Esophagus squamous epithelium (tissue), 5 donors: Measurements from ENCODE around the gene TRIM50. TPM values are rescaled to one million over a fixed set of nuclear protein-coding genes. Genes with fewer than 3 reads are reported as not detected.
"Not testable (repeated sequence)": the region's sequence is repeated elsewhere in the genome, so short reads cannot be mapped to it uniquely, and the experiment has no call there.

Experiments used
- DNase-seq: peaks from one replicate; lab custom pipeline; 2025; lab: John Stamatoyannopoulos, UW
- H3K27ac ChIP-seq, 4 donors: fragments of 200-600 bp; sonication (generic); one replicate each; pipeline ENCODE4 v1.5.1; 2016 to 2019; ENCODE audit warnings: mild to moderate bottlenecking in 1 of 4
- H3K27me3 ChIP-seq, 4 donors: fragments of 200-600 bp; sonication (generic); 1 replicate in 3 of 4; 2 replicates in 1 of 4; pipeline versions ENCODE4 v1.5.1 to v1.6.0; 2017 to 2021; ENCODE audit warnings: antibody characterized with exemption in 1 of 4
- H3K36me3 ChIP-seq, 3 donors: fragments of 200-600 bp; sonication (generic); one replicate each; pipeline ENCODE4 v1.5.1; 2016 to 2019
- H3K4me1 ChIP-seq, 3 donors: fragments of 200-600 bp; sonication (generic); one replicate each; pipeline ENCODE4 v1.5.1; 2017 to 2019
- H3K4me3 ChIP-seq, 4 donors: fragments of 200-600 bp; sonication (generic); 1 replicate in 3 of 4; 2 replicates in 1 of 4; pipeline ENCODE4 v1.5.1; 2016 to 2019; ENCODE audit warnings: mild to moderate bottlenecking in 2 of 4, moderate library complexity in 1 of 4
- H3K9me3 ChIP-seq, 3 donors: fragments of 200-600 bp; sonication (generic); one replicate each; pipeline ENCODE4 v1.5.1; 2016 to 2019
- CTCF ChIP-seq, 6 experiments: fragments of 450-650 bp in 4 of 6; fragments of 200-600 bp in 2 of 6; sonication (generic) in 2 of 6; IDR thresholded peaks; one replicate each; pipeline ENCODE4 v1.5.1; 2016 to 2019; ENCODE audit warnings: antibody characterized with exemption in 6 of 6, mild to moderate bottlenecking in 4 of 6, moderate library complexity in 4 of 6
- POLR2A ChIP-seq, 4 donors: fragments of 450-650 bp; IDR thresholded peaks; one replicate each; pipeline ENCODE4 v1.6.1; 2017; ENCODE audit warnings: antibody characterized with exemption in 4 of 4, mild to moderate bottlenecking in 4 of 4, moderate library complexity in 3 of 4
- WGBS, 2 donors: methylation state at CpG; one replicate each; pipeline ENCODE4 v1.1.5; 2018; 5-methylcytosine and 5-hydroxymethylcytosine counted together
- intact Hi-C: fragments of 100-400 bp; cut with DNase I; formaldehyde crosslinking; loops from one replicate; pipeline ENCODE4 v1.15.0; 2022
- total RNA-seq, 4 donors: library from RNA; depleted of rRNA; stranded (reverse); fragments of >200 nt; gene quantifications; one replicate each; pipeline ENCODE4 v1.1.0, GENCODE V29; 2016
- donor health status: DM: yes; HTN: yes; CAD: no.

TRIM50 gene
- total RNA-seq, 4 donors from 2014 or later: 0.19 TPM; not detected in 3

- DNase-seq, H3K27ac ChIP-seq, H3K9me3 ChIP-seq, H3K4me1 ChIP-seq, H3K27me3 ChIP-seq, intact Hi-C loops, H3K36me3 ChIP-seq, H3K4me3 ChIP-seq: not testable (repeated sequence)
- 87 to 88% methylated on average over 3 to 5 of the region's 18 CpGs for WGBS, 2 donors
Observed at GRCh38 chr7:73318656-73319204, 9.2 kb downstream of the TRIM50 start.

- DNase-seq: no peak
- intact Hi-C loops: no loop called here
- H3K27ac ChIP-seq: no peak overlapping the region
Observed at GRCh38 chr7:73316521-73316920, 11.4 kb downstream of the TRIM50 start.

GRCh38 chr7:73314271-73314670 lies 13.6 kb downstream of the TRIM50 start:
- H3K4me1 ChIP-seq: peaks cover 0 to 3% (median 1%) of the 10 kb centered on the region in 3 donors
- no peak overlapping the region for H3K4me3 ChIP-seq
- TF ChIP-seq POLR2A (IDR thresholded peaks at IDR 0.05): no peak
- TF ChIP-seq CTCF (IDR thresholded peaks at IDR 0.05): no peak
- no peaks in the 10 kb centered on the region for H3K27me3 ChIP-seq
- H3K27ac ChIP-seq: no peak overlapping the region
- no peak for DNase-seq
- no peaks in the 10 kb centered on the region for H3K9me3 ChIP-seq
- 55 to 69% methylated on average over 2 to 4 of the region's 5 CpGs for whole genome bisulfite sequencing, 2 donors
- H3K36me3 ChIP-seq: no peaks in the 10 kb centered on the region
- intact Hi-C loops: no loop called here

More at GRCh38 chr7:73316521-73316920, 11.4 kb downstream of the TRIM50 start:
- 87 to 94% methylated on average over 5 to 8 of the region's 9 CpGs for WGBS, 2 donors
- no peaks in the 10 kb centered on the region for H3K4me1 ChIP-seq
- no peak overlapping the region for H3K4me3 ChIP-seq
- H3K27me3 ChIP-seq: no peaks in the 10 kb centered on the region
- no peaks in the 10 kb centered on the region for H3K36me3 ChIP-seq
- H3K9me3 ChIP-seq: no peaks in the 10 kb centered on the region
- no peak for TF ChIP-seq CTCF (IDR thresholded peaks at IDR 0.05)

GRCh38 chr7:73313521-73313906 lies 14.4 kb downstream of the TRIM50 start:
- no peak overlapping the region for H3K4me3 ChIP-seq
- peaks cover 0 to 9% (median 7%) of the 10 kb centered on the region in 3 donors for H3K4me1 ChIP-seq
- 58 to 92% methylated on average over 2 to 4 of the region's 4 CpGs for WGBS, 2 donors
- TF ChIP-seq POLR2A (IDR thresholded peaks at IDR 0.05) (no peak), CTCF (IDR thresholded peaks at IDR 0.05) (no peak)
- no peak for DNase-seq
- no peak overlapping the region for H3K27ac ChIP-seq
- H3K27me3 ChIP-seq: no peaks in the 10 kb centered on the region
- no peaks in the 10 kb centered on the region for H3K36me3 ChIP-seq
- intact Hi-C loops: no loop called here
- H3K9me3 ChIP-seq: no peaks in the 10 kb centered on the region

GRCh38 chr7:73312831-73313520 lies 14.9 kb downstream of the TRIM50 start:
- WGBS, 2 donors: 96 to 100% methylated on average over 8 to 16 of the region's 48 CpGs
- Histone ChIP-seq H3K9me3 (no peaks in the 10 kb centered on the region), H3K4me3 (no peak overlapping the region), H3K27me3 (no peaks in the 10 kb centered on the region), H3K27ac (no peak overlapping the region), H3K36me3 (no peaks in the 10 kb centered on the region), H3K4me1 (peaks cover under 1 to 13% (median 8%) of the 10 kb centered on the region in 3 donors)
- TF ChIP-seq CTCF (IDR thresholded peaks at IDR 0.05): no peak
- no peak for TF ChIP-seq POLR2A (IDR thresholded peaks at IDR 0.05)
- intact Hi-C loops: no loop called here
- DNase-seq: no peak

GRCh38 chr7:73311421-73311820 lies 16.5 kb downstream of the TRIM50 start:
- H3K4me1 ChIP-seq: peaks cover 5 to 23% (median 14%) of the 10 kb centered on the region in 3 donors
- H3K4me3 ChIP-seq, H3K27ac ChIP-seq, H3K27me3 ChIP-seq, DNase-seq, H3K36me3 ChIP-seq, H3K9me3 ChIP-seq, intact Hi-C loops: not testable (repeated sequence)
- WGBS, 2 donors: 66% methylated on average over 5 of the region's 7 CpGs; no CpG with 5 or more reads in 1 of the 2 donors
